GM19239 (cell line): ENCODE data around the gene ZNF532.

Source experiments
- DNase-seq: peaks from one replicate; pipeline ENCODE4 v3.0.0; 2011; ENCODE audit warnings: low spot score; ENCODE audit not compliant: insufficient read length
- FAIRE-seq: peaks from 2 replicates; lab custom pipeline; 2011; peaks lifted over from hg19 to GRCh38; lab: Jason Lieb, UNC

The ZNF532 gene

GRCh38 chr18:58934356-58934755 is 69.7 kb downstream of the ZNF532 start:
- DNase-seq (no peak), FAIRE-seq (no peak)

GRCh38 chr18:58934933-58935577 is 70.4 kb downstream of the ZNF532 start:
- FAIRE-seq (no peak), DNase-seq (no peak)

- no peak for FAIRE-seq
- DNase-seq, result no peak
Measured at GRCh38 chr18:58937071-58937886, 72.6 kb downstream of the ZNF532 start.

GRCh38 chr18:58937887-58938267 is 73.2 kb downstream of the ZNF532 start:
- no peak for FAIRE-seq

GRCh38 chr18:58941426-58942099 is 76.9 kb downstream of the ZNF532 start:
- no peak for DNase-seq
- no peak for FAIRE-seq

More at GRCh38 chr18:58937887-58938267, 73.2 kb downstream of the ZNF532 start:
- no peak for DNase-seq

- FAIRE-seq (no peak), DNase-seq (no peak)
Measured at GRCh38 chr18:58943896-58944295, 79.2 kb downstream of the ZNF532 start.

GRCh38 chr18:58947136-58947732 is 82.6 kb downstream of the ZNF532 start:
- no peak for DNase-seq
- FAIRE-seq, result peak; percentile 96

- no peak for FAIRE-seq
Measured at GRCh38 chr18:58949031-58949430, 84.4 kb downstream of the ZNF532 start.

GRCh38 chr18:58951986-58952702 is 87.5 kb downstream of the ZNF532 start:
- DNase-seq (no peak), FAIRE-seq (no peak)

More at GRCh38 chr18:58949031-58949430, 84.4 kb downstream of the ZNF532 start:
- no peak for DNase-seq

- FAIRE-seq, result peak; percentile 18
- DNase-seq, result no peak
Measured at GRCh38 chr18:58952858-58953257, 88.2 kb downstream of the ZNF532 start.

GRCh38 chr18:58953627-58954026 is 89.0 kb downstream of the ZNF532 start:
- no peak for FAIRE-seq

GRCh38 chr18:58955001-58955400 is 90.3 kb downstream of the ZNF532 start:
- no peak for DNase-seq
- FAIRE-seq, result no peak

More at GRCh38 chr18:58953627-58954026, 89.0 kb downstream of the ZNF532 start:
- DNase-seq, result no peak

GRCh38 chr18:58955738-58956137 is 91.1 kb downstream of the ZNF532 start:
- DNase-seq, result no peak
- no peak for FAIRE-seq

GRCh38 chr18:58958628-58959027 is 94.0 kb downstream of the ZNF532 start:
- DNase-seq, result no peak
- no peak for FAIRE-seq

GRCh38 chr18:58960508-58960907 is 95.8 kb downstream of the ZNF532 start:
- no peak for DNase-seq
- FAIRE-seq, result peak; percentile 4

- FAIRE-seq, result peak; percentile 21
- no peak for DNase-seq
Measured at GRCh38 chr18:58960946-58961722, 96.5 kb downstream of the ZNF532 start.

- DNase-seq (no peak), FAIRE-seq (no peak)
Measured at GRCh38 chr18:58962336-58962735, 97.7 kb downstream of the ZNF532 start.

- DNase-seq (no peak), FAIRE-seq (peak; percentile 95)
Measured at GRCh38 chr18:58965291-58966004, 100.8 kb downstream of the ZNF532 start.
